Kidney (tissue), 14 donors: ENCODE results near the gene F2RL1. TPM values are rescaled to one million over a fixed set of nuclear protein-coding genes. Genes with fewer than 3 reads are reported as not detected.

Experiments used
- DNase-seq, 5 donors: peaks; one replicate each; pipeline ENCODE4 v3.0.0-alpha.2; 2013 to 2020
- FAIRE-seq: peaks from 2 replicates; lab custom pipeline; 2012; peaks lifted over from hg19 to GRCh38; lab: Jason Lieb, UNC
- H3K27ac ChIP-seq, 2 donors: one replicate each; pipeline ENCODE4 v1.7.0; 2013; ENCODE audit warnings: low read depth in 2 of 2, low read length in 2 of 2, inconsistent platforms in 1 of 2
- H3K27me3 ChIP-seq: one replicate; pipeline ENCODE4 v1.7.1; 2013; ENCODE audit warnings: low read length, inconsistent platforms; ENCODE audit not compliant: control insufficient read depth, insufficient read depth
- H3K36me3 ChIP-seq, 3 donors: one replicate each; pipeline versions ENCODE4 v1.7.0 to v1.7.1; 2013; ENCODE audit warnings: low read length in 3 of 3, control low read depth in 1 of 3, inconsistent platforms in 1 of 3; ENCODE audit not compliant: insufficient read depth in 3 of 3, control insufficient read depth in 2 of 3
- H3K4me1 ChIP-seq, 3 donors: one replicate each; pipeline versions ENCODE4 v1.7.0 to v1.7.1; 2013; ENCODE audit warnings: low read length in 3 of 3, inconsistent platforms in 1 of 3, low read depth in 1 of 3; ENCODE audit not compliant: control insufficient read depth in 2 of 3, insufficient read depth in 2 of 3
- H3K4me3 ChIP-seq, 3 donors: one replicate each; pipeline versions ENCODE4 v1.7.0 to v1.8.1; 2013; ENCODE audit warnings: low read length in 3 of 3, control low read depth in 1 of 3, inconsistent platforms in 1 of 3
- H3K9ac ChIP-seq, 3 donors: one replicate each; pipeline versions ENCODE4 v1.7.0 to v1.7.1; 2013; ENCODE audit warnings: low read length in 3 of 3, control low read depth in 1 of 3, inconsistent platforms in 1 of 3
- H3K9me3 ChIP-seq, 3 donors: one replicate each; pipeline versions ENCODE4 v1.7.0 to v1.7.1; 2013; ENCODE audit warnings: low read length in 3 of 3, control low read depth in 1 of 3, inconsistent platforms in 1 of 3; ENCODE audit not compliant: control insufficient read depth in 2 of 3, insufficient read depth in 1 of 3
- intact Hi-C: fragments of 100-400 bp; cut with DNase I; formaldehyde crosslinking; loops from one replicate; pipeline ENCODE4 v1.11.1; 2022
- polyA plus RNA-seq: library from polyadenylated mRNA; stranded (reverse); fragments of 350-450 nt; fragmentation: Illumina TruSeq; extraction: RNeasy Lipid Tissue Mini Kit (QIAGEN cat#74804); gene quantifications from one replicate; pipeline ENCODE4 v1.2.3, GENCODE V29; 2014; ENCODE audit warnings: low read depth, low replicate concordance; ENCODE audit not compliant: insufficient read depth
- total RNA-seq: library from RNA; stranded (reverse); fragmentation: NEBNext Ultra II Directional; extraction: Animal tissue kit (Norgen Biotek cat#: 25700); gene quantifications from one replicate; pipeline ENCODE4 v1.2.1, GENCODE V29; 2021
- TF ChIP-seq, protein P1 (sequence below): IDR thresholded peaks from 3 replicates; pipeline ENCODE4 v1.5.1; 2012; ENCODE audit warnings: mild to moderate bottlenecking, moderate library complexity, borderline replicate concordance; ENCODE audit not compliant: insufficient read depth; ENCODE audit errors: extremely low read depth
- donor health status: control.
- donor health status: control.
- donor health status: control.
- donor health status: control.
- donor health status: control.
- donor health status: DM: yes; HTN: yes; CAD: no.
- donor health status: Normal renal cell carcinoma (clear cell type).

The F2RL1 gene
- total and polyA plus RNA-seq, 2 donors from 2014 or later = 24.5 to 51.9 TPM

DNA sequence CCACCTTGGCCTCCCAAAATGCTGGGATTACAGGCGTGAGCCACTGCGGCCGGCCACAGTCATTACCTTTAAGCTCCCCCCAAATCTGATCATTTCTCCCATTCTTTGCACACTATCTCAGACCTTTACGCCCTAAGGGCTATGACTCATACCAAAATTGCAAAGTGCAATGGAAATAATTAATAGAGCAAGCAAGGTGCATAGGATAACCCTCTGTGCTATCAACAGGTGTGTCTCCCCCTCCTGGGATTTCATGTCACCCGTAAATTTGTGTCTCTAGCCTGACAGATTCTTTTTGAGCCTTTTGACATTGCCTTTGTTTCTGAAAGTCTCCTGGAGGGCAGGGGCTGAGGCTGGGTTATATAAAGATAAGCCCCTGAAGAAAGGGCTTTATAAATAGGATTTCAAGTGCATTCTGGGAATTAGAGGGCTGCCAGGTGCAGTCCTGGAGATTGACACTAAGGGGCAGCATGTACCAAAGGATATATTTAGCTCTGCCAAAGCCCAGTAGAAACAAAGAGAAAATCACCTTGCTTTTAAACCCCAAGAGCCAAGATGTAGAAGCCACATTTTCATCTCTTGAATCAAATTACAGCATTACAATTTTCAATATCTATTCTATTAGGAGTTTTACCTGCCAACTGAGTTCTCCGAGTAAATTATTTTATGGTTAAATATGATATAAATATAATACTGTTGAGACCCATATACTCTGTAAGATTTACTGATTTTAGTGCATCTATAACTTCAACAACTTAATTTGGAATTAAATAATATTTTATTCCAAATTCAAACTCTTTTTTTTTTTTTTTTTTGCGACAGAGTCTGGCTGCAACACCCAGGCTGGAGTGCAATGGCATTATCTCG lies 49.2 kb downstream of the F2RL1 start:
- intact Hi-C loops = no loop called here
- peak overlapping the region in 1 of 3 donors; percentile 51 for H3K9ac ChIP-seq
- no peaks in the 10 kb centered on the region for H3K36me3 ChIP-seq
- TF ChIP-seq, protein P1, sequence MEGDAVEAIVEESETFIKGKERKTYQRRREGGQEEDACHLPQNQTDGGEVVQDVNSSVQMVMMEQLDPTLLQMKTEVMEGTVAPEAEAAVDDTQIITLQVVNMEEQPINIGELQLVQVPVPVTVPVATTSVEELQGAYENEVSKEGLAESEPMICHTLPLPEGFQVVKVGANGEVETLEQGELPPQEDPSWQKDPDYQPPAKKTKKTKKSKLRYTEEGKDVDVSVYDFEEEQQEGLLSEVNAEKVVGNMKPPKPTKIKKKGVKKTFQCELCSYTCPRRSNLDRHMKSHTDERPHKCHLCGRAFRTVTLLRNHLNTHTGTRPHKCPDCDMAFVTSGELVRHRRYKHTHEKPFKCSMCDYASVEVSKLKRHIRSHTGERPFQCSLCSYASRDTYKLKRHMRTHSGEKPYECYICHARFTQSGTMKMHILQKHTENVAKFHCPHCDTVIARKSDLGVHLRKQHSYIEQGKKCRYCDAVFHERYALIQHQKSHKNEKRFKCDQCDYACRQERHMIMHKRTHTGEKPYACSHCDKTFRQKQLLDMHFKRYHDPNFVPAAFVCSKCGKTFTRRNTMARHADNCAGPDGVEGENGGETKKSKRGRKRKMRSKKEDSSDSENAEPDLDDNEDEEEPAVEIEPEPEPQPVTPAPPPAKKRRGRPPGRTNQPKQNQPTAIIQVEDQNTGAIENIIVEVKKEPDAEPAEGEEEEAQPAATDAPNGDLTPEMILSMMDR = peak; percentile 89
- FAIRE-seq (no peak), DNase-seq (peak in 4 of 5 donors; percentile 71 to 86 (median 80))
- no peak overlapping the region for H3K4me3 ChIP-seq
- H3K4me1 ChIP-seq = no peaks in the 10 kb centered on the region
- H3K27ac ChIP-seq = no peak overlapping the region
- no peaks in the 10 kb centered on the region for H3K9me3 ChIP-seq
- H3K27me3 ChIP-seq = no peaks in the 10 kb centered on the region

DNA sequence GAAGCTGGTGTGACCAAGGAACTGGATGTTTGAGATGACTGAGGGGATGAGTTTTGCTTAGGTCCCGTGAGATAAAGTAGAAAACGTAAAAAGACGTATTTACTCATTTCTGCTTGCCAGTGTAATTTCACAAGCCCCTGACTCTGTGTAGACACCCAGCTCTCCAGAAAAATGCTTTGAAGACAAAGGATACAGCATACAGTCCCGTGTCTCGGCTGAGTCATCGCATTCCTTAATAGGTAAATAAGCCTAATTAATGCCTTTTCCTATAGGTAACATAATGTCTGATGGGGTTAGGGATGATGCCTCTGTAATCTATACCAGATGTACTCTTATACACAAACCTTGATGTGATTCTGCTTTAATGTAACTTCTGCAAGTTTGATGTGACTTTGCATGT lies 51.2 kb downstream of the F2RL1 start:
- Histone ChIP-seq H3K27ac (no peak overlapping the region), H3K27me3 (no peaks in the 10 kb centered on the region), H3K9me3 (no peaks in the 10 kb centered on the region), H3K4me1 (no peaks in the 10 kb centered on the region), H3K9ac (no peak overlapping the region), H3K4me3 (no peak overlapping the region), H3K36me3 (no peaks in the 10 kb centered on the region)
- FAIRE-seq (no peak), DNase-seq (no peak)
- TF ChIP-seq, protein P1 = no peak
- intact Hi-C loops = no loop called here

DNA sequence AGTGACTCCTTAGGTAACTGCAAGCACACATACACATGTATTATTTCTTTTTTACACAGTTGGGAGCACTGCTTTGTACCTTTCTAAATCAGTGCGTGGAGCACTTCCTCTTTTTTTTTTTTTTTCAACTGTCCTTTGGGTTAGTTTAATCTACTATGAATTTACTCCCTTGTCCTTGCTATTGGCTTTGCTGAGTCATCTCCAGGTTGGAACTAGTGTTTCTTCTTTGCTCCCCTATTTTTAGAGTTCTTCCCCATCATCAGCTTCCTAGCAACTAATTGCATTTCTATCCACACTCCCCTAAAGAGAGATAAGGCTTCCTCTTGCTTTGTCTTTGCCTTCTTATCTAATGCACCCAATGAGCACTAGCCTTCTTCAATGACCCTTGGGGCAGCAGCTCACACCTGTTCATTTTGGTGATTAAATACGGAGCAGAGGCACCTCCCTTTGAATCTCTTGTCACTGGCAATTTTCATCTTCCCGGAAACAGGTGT lies 55.3 kb downstream of the F2RL1 start:
- H3K9me3 ChIP-seq = no peaks in the 10 kb centered on the region
- H3K27me3 ChIP-seq = no peaks in the 10 kb centered on the region
- H3K27ac ChIP-seq = no peak overlapping the region
- DNase-seq = no peak
- TF ChIP-seq, protein P1 = no peak
- H3K4me3 ChIP-seq = no peak overlapping the region
- intact Hi-C loops = no loop called here
- no peaks in the 10 kb centered on the region for H3K4me1 ChIP-seq
- no peak overlapping the region for H3K9ac ChIP-seq
- FAIRE-seq = no peak
- H3K36me3 ChIP-seq = no peaks in the 10 kb centered on the region

Other genes with a start within 250 kb of the F2RL1 start
- gene F2RL2, start 195.6 kb upstream of the F2RL1 start, total RNA-seq = 0.44 TPM
- gene F2RL2, start 195.6 kb upstream of the F2RL1 start, polyA plus RNA-seq = 0.32 TPM
- gene F2R, start 102.9 kb upstream of the F2RL1 start, total RNA-seq = 15.3 TPM
- 14.6 TPM for gene F2R, start 102.9 kb upstream of the F2RL1 start, polyA plus RNA-seq
- gene S100Z, start 31.0 kb downstream of the F2RL1 start, total RNA-seq = 1.2 TPM
- 0.69 TPM for gene S100Z, start 31.0 kb downstream of the F2RL1 start, polyA plus RNA-seq
- 8.6 TPM for gene CRHBP, start 134.0 kb downstream of the F2RL1 start, total RNA-seq
- 67.7 TPM for gene CRHBP, start 134.0 kb downstream of the F2RL1 start, polyA plus RNA-seq
- gene AGGF1, start 211.4 kb downstream of the F2RL1 start, total RNA-seq = 23.0 TPM
- gene AGGF1, start 211.4 kb downstream of the F2RL1 start, polyA plus RNA-seq = 10.5 TPM